ENCODE data around the gene LAMA4.

LAMA4 gene

GRCh38 chr6:112274774-112275173 lies 20.4 kb upstream of the LAMA4 start:
- DNase-seq (ENCODE audit: low read depth in 2 of 3, low spot score in 2 of 3): no peak

DNA sequence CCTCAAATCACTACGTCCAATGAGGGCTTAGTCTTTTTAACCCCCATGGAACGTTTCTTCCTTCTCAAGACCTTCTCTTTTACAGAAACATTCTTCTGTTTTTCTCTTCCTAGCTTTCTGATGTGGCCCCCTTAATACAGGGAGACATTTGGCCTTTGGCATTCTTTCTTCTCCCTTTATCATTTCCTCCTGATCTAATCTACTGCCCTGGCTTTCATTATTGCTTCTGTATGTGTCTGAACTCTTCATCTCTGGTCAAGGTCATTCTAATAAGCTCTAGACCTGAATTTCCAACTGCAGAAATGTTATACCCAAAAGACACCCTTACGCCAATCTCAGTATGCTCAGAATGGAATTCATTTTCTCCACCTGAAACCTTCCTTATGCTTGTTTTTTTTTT lies 18.4 kb upstream of the LAMA4 start:
- DNase-seq (ENCODE audit: low read depth in 2 of 3, low spot score in 2 of 3): no peak

DNA sequence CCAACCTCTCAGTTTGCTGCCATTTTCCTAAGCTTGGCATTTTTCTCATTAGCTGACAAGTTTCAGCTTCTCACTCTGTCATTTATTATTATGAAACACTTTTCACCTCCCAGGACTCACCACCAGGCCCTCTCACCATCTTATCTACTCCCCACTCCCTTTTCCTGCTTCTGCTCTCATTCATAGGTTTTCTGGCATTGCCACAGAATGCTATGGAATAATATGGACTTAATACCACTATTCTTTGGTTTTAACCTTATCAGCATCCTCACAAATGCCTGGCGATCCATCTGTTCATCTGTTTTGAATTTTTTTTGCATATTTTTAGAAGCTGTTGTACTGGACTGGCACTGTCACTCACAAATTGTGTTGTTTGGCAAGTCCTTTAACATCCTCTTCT lies 16.4 kb upstream of the LAMA4 start:
- DNase-seq (ENCODE audit: low read depth in 2 of 3, low spot score in 2 of 3): no peak

GRCh38 chr6:112269979-112270566 lies 15.7 kb upstream of the LAMA4 start:
- no peak for DNase-seq (ENCODE audit: low read depth in 2 of 3, low spot score in 2 of 3)

- no peak for DNase-seq (ENCODE audit: low read depth in 2 of 3, low spot score in 2 of 3)
Measured at GRCh38 chr6:112269114-112269513, 14.7 kb upstream of the LAMA4 start.

GRCh38 chr6:112268654-112269053 lies 14.3 kb upstream of the LAMA4 start:
- DNase-seq (ENCODE audit: low read depth in 2 of 3, low spot score in 2 of 3): no peak

- no peak for DNase-seq (ENCODE audit: low read depth in 2 of 3, low spot score in 2 of 3)
Measured at GRCh38 chr6:112268019-112268418, 13.7 kb upstream of the LAMA4 start.

GRCh38 chr6:112266331-112266730 lies 12.0 kb upstream of the LAMA4 start:
- no peak for DNase-seq (ENCODE audit: low read depth in 2 of 3, low spot score in 2 of 3)

- DNase-seq (ENCODE audit: low read depth in 2 of 3, low spot score in 2 of 3): no peak
Measured at GRCh38 chr6:112259337-112259675, 4.9 kb upstream of the LAMA4 start.

- no peak for DNase-seq (ENCODE audit: low read depth in 2 of 3, low spot score in 2 of 3)
Measured at GRCh38 chr6:112258642-112259336, 4.4 kb upstream of the LAMA4 start.

- no peak for DNase-seq (ENCODE audit: low read depth in 2 of 3, low spot score in 2 of 3)
Measured at GRCh38 chr6:112257178-112257855, 3.0 kb upstream of the LAMA4 start.

- DNase-seq (ENCODE audit: low read depth in 2 of 3, low spot score in 2 of 3): no peak
Measured at GRCh38 chr6:112254921-112255320, 554 bp upstream of the LAMA4 start.

DNA sequence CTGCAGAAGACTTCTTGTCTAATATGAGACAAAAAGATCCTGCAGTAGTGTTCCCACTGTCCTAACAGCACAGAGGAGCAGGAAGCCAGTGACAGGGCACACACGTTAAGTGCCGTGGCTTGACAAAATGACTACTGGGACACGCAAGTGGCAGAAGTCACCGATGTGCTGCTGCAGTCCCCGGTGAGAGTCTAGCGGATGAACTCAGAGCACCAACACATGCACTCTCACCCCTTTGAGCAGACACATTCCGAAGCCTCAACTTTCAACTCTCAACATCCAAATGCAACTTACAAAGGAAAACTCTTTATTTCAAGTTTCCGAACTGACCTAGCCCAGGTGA lies 898 bp downstream of the LAMA4 start:
- no peak for DNase-seq (ENCODE audit: low read depth in 2 of 3, low spot score in 2 of 3)

DNA sequence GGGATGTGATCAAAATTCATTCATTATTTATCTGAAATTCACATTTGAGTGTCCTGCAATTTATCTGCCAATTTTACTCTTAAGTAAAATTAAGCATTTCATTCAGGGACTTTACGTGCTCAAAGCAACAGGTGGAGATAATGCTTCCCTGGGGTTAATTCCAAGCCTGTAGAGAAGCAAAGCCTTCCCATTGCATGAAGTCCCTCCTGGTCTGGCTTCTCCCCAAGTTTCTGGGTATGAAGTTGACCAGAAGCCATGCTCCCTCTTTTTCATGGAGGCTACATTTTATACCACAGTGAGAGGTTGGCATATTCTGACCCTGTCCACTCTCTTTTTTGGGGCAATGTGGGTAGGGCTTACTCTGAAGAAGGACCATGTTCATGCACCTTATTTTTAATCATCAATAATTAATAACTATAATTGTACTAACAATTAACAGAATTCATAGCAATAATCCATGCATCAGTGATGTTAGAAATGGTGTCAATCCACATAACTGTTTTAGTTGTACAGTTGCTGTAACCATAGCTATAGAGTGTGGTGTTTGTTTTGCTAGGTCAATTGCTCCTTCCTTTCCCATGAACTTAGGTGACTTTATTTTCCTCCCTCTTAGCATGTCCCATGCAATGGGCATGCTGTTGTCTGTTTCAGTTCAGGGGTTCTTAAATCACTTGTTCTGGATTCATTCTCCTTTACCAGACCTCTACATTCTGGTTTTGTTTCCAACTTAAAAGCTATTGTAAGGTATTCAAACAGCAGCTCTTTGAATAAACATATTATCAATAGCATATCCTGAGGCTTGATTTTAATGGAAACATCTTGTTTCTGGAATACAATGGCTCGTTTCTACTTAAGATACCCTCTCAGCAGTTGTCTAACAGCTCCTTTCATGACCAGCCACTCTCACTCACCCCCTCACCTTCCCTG lies 1.5 kb downstream of the LAMA4 start:
- no peak for DNase-seq (ENCODE audit: low read depth in 2 of 3, low spot score in 2 of 3)

DNA sequence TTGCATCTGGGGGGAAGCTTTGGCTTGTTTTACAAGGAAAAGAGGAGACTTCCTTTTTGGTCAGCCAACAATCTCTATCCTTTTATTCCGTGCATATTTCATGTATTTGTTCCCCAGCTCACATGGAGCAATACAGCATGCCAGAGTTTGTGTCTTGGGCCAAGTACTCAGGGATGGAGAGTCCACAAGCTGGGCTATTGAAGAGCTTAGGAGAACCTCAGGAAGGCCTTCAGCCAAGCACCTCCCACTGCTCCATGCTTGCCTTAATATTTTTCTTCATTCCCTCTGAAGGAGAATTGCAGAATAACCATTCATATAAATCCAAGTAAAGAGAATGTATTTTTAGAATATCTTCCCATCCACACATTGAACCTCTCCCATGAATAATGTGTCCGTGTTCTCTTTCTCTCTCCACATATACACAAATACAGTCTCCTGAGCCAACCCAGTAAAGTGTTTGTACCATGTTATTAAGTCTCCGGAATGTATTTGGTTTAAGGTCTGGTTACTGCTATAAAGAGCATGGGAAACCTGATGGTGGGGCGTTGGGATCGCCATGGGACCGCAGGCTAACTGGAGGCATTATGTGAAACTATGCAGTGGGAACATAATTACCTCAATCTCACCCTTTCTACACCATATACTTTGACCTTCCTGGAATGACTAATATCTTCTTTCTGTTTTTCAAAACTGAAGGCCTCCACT lies 3.0 kb downstream of the LAMA4 start:
- DNase-seq (ENCODE audit: low read depth in 2 of 3, low spot score in 2 of 3): no peak

DNA sequence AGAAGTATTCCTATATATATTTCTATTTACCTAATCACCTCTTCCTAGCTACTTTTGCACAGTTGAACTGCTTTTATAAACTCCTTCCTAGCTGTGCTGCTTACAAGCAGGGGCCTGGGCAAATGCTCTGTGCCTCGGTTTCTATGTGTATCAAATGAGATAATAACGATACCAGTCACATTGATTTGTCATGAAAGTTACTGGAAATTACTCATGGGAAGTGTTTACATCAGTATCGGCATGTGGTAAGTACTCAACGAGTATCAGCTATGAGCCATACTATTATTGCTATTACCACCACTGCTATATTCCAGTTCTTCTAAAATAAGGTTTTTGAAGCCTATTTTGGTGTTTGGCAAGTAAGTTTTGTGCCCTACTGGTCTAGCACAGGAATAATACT lies 4.9 kb downstream of the LAMA4 start:
- DNase-seq (ENCODE audit: low read depth in 2 of 3, low spot score in 2 of 3): no peak

GRCh38 chr6:112247275-112247674 lies 7.1 kb downstream of the LAMA4 start:
- no peak for DNase-seq (ENCODE audit: low read depth in 2 of 3, low spot score in 2 of 3)

GRCh38 chr6:112245511-112246203 lies 8.7 kb downstream of the LAMA4 start:
- no peak for DNase-seq (ENCODE audit: low read depth in 2 of 3, low spot score in 2 of 3)

- DNase-seq (ENCODE audit: low read depth in 2 of 3, low spot score in 2 of 3): no peak
Measured at GRCh38 chr6:112243861-112244827, 10.2 kb downstream of the LAMA4 start.
